ENCODE measurements around the gene TSBP1.

DNA sequence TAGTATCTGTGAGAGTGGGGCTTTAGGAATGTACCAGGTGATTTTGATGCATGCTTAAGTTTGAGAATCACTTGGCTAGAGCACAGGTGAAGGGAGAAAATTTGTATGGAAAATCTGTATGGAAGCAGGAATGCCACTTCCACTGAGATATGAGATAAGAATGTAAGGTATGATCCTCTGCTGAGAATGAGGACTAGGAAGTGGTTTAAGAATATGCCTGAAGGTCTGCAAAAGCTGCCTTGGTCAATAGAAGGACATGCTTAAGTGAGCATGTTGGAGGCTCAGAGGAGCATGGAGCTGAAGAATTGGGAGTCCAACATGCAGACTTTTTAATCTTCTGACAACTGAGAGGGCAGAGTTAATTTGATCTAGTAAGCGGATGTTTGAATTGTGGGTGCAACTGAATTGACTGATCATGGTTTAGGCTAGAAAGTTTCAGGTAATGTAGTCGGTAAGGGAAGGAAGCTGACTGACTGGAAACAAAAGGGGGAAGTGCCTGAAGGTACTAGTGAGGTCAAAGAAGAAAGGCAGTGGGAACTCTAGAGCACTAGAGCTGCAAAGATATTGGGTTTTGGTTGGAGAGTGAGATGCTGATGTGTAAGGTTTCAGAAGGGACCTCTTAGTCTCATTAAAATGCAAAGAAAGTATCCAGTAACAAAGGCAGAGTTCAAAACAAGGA lies 119.2 kb downstream of the TSBP1 start:
- no peak for TF ChIP-seq EP300 (IDR thresholded peaks at IDR 0.05; ENCODE audit: low read depth)
- no peak for TF ChIP-seq CTCF (IDR thresholded peaks at IDR 0.05)
- TF ChIP-seq POLR2A (IDR thresholded peaks at IDR 0.05) = no peak
